GM18499 (cell line): ENCODE measurements around the gene IAH1.

Source experiments
- ATAC-seq: cut with Tn5 transposase; IDR thresholded peaks from one replicate; pipeline ENCODE4 v1.9.1; 2021; ENCODE audit warnings: moderate number of reproducible peaks; ENCODE audit not compliant: insufficient read depth, unreplicated experiment

The IAH1 gene

GRCh38 chr2:9524291-9524690 lies 49.9 kb downstream of the IAH1 start:
- no peak for ATAC-seq

GRCh38 chr2:9525266-9525665 lies 50.9 kb downstream of the IAH1 start:
- ATAC-seq = no peak

- ATAC-seq = no peak
Observed at GRCh38 chr2:9527995-9528787, 53.8 kb downstream of the IAH1 start.

- ATAC-seq = no peak
Observed at GRCh38 chr2:9532421-9532820, 58.1 kb downstream of the IAH1 start.

GRCh38 chr2:9533663-9534062 lies 59.3 kb downstream of the IAH1 start:
- ATAC-seq = no peak

- ATAC-seq = no peak
Observed at GRCh38 chr2:9535177-9535576, 60.8 kb downstream of the IAH1 start.

- no peak for ATAC-seq
Observed at GRCh38 chr2:9536504-9536903, 62.2 kb downstream of the IAH1 start.

GRCh38 chr2:9538000-9538507 lies 63.7 kb downstream of the IAH1 start:
- no peak for ATAC-seq
